ENCODE data around the gene FSTL4. TPM values are rescaled to one million over a fixed set of nuclear protein-coding genes. Genes with fewer than 3 reads are reported as not detected.

The FSTL4 gene
- polyA plus RNA-seq, 2 donors = 0.67 to 2.1 TPM

DNA sequence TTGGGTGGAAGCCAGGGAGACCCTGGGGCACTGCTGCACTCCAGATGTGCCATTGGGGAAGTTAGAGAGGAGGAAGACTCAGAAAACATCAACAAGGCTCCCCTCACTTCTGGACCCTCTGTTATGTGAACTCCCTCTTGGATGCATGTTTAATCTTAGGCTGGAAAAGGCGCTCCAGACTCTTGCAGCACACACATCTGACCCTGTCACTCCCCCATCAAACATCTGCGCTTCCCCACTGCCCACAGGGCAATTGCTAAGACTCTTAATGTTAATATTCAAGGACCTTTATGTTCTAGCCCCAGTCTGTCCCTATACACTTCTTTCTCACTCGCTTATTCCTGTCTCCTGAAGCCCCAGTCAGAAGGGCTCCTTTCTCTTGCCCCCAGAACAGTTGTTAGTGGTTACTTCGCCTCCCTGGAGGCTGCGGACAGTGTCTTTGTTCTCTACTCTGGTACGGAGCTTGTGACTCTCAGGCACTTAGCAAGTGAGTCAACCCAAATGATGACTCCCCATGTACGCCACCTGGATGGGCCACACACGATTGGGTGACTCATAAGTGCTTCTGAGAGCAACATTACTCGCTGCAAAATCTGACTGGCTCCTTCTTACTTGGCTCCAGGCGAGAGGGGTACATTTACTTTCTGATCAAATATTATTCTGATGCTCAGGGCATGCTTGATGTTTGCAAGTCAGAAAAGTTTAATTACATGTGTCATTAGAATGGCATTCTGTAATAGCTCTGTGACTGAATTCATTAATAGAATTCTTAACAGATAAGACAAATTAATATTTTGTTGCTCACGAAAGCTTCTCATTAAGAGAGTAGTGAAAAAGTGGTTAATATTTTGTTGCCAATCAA is 366.9 kb downstream of the FSTL4 start:
- H3K4me1 ChIP-seq (ENCODE audit: control insufficient read depth in 2 of 2, insufficient read depth in 2 of 2, low read length in 1 of 2) = peaks cover 0 to under 1% of the 10 kb centered on the region in 2 donors
- no peaks in the 10 kb centered on the region for H3K27me3 ChIP-seq (ENCODE audit: control insufficient read depth in 1 of 2, insufficient read depth in 2 of 2, low read length in 2 of 2)
- H3K36me3 ChIP-seq (ENCODE audit: control insufficient read depth in 2 of 2, insufficient read depth in 2 of 2, low read length in 1 of 2) = no peaks in the 10 kb centered on the region
- no peak overlapping the region for H3K4me3 ChIP-seq (ENCODE audit: low read depth in 1 of 2, low read length in 2 of 2)
- no peaks in the 10 kb centered on the region for H3K9me3 ChIP-seq (ENCODE audit: control insufficient read depth in 2 of 2, insufficient read depth in 1 of 2, low read depth in 1 of 2, low read length in 1 of 2)
- WGBS, 2 donors = 51 to 69% methylated on average over 11 of the region's 11 CpGs
- H3K27ac ChIP-seq (ENCODE audit: low read depth in 2 of 2, low read length in 1 of 2) = no peak overlapping the region

- Histone ChIP-seq H3K27ac (ENCODE audit: low read depth in 2 of 2, low read length in 1 of 2) (no peak overlapping the region), H3K4me1 (ENCODE audit: control insufficient read depth in 2 of 2, insufficient read depth in 2 of 2, low read length in 1 of 2) (no peaks in the 10 kb centered on the region), H3K27me3 (ENCODE audit: control insufficient read depth in 1 of 2, insufficient read depth in 2 of 2, low read length in 2 of 2) (no peaks in the 10 kb centered on the region), H3K36me3 (ENCODE audit: control insufficient read depth in 2 of 2, insufficient read depth in 2 of 2, low read length in 1 of 2) (no peaks in the 10 kb centered on the region), H3K4me3 (ENCODE audit: low read depth in 1 of 2, low read length in 2 of 2) (no peak overlapping the region), H3K9me3 (ENCODE audit: control insufficient read depth in 2 of 2, insufficient read depth in 1 of 2, low read depth in 1 of 2, low read length in 1 of 2) (no peaks in the 10 kb centered on the region)
- WGBS, 2 donors = 56 to 64% methylated on average over 7 of the region's 7 CpGs
These were observed 368.1 kb downstream of the FSTL4 start for GRCh38 chr5:133244242-133244641.

GRCh38 chr5:133243196-133243595 is 369.1 kb downstream of the FSTL4 start:
- H3K4me3 ChIP-seq (ENCODE audit: low read depth in 1 of 2, low read length in 2 of 2) = no peak overlapping the region
- H3K36me3 ChIP-seq (ENCODE audit: control insufficient read depth in 2 of 2, insufficient read depth in 2 of 2, low read length in 1 of 2) = no peaks in the 10 kb centered on the region
- no peak overlapping the region for H3K27ac ChIP-seq (ENCODE audit: low read depth in 2 of 2, low read length in 1 of 2)
- no peaks in the 10 kb centered on the region for H3K27me3 ChIP-seq (ENCODE audit: control insufficient read depth in 1 of 2, insufficient read depth in 2 of 2, low read length in 2 of 2)
- H3K4me1 ChIP-seq (ENCODE audit: control insufficient read depth in 2 of 2, insufficient read depth in 2 of 2, low read length in 1 of 2) = peaks cover 0 to 2% of the 10 kb centered on the region in 2 donors
- WGBS, 2 donors = 88 to 89% methylated on average over 3 of the region's 3 CpGs
- no peaks in the 10 kb centered on the region for H3K9me3 ChIP-seq (ENCODE audit: control insufficient read depth in 2 of 2, insufficient read depth in 1 of 2, low read depth in 1 of 2, low read length in 1 of 2)

- Histone ChIP-seq H3K4me1 (ENCODE audit: control insufficient read depth in 2 of 2, insufficient read depth in 2 of 2, low read length in 1 of 2) (peaks cover 0 to 2% of the 10 kb centered on the region in 2 donors), H3K27me3 (ENCODE audit: control insufficient read depth in 1 of 2, insufficient read depth in 2 of 2, low read length in 2 of 2) (no peaks in the 10 kb centered on the region), H3K27ac (ENCODE audit: low read depth in 2 of 2, low read length in 1 of 2) (no peak overlapping the region), H3K36me3 (ENCODE audit: control insufficient read depth in 2 of 2, insufficient read depth in 2 of 2, low read length in 1 of 2) (no peaks in the 10 kb centered on the region), H3K9me3 (ENCODE audit: control insufficient read depth in 2 of 2, insufficient read depth in 1 of 2, low read depth in 1 of 2, low read length in 1 of 2) (no peaks in the 10 kb centered on the region), H3K4me3 (ENCODE audit: low read depth in 1 of 2, low read length in 2 of 2) (no peak overlapping the region)
- whole genome bisulfite sequencing, 2 donors = 87 to 92% methylated on average over 4 of the region's 4 CpGs
These were observed 370.0 kb downstream of the FSTL4 start for GRCh38 chr5:133242221-133242835.

DNA sequence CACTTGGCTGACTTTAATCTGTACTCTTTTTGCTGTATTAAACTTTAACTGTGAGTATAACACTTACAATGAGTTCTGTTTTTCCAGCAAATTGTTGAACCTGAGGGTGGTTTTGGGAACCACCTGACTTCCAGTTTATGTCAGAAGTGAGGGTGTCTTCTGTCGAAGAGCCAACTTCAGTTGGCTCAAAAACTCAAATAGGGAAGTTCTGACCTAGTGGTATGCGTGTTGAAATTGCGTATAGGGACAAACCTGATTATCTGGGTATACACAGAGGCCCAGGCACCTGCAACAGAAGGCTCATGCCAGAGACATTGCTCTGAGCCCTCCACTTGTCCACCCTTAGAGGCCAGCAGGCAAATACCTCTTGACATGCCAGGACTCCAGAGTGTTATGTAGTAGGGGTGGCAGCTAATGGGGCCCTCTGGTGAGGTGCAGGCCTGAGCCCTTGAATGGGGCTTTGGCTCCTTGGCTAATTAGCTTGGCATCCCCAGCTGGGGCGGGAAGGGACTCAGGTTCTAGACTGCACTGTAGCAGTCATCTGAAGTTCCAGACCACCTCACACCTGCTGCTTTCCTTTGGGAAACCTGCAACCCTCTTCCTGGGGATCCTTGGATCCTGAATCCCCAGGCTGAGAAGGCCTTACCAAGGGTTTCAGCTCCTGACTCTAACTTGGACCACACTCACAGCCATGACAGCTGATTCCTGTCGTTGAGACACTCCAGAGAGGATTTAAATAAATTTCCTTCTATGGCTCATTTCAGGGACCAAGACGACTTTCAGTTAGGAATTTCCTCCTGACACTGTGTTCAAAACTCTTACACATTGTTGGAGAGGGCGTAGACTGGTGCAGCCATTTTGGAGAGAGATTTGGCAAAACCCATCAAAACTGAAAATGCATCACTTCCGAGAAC is 370.9 kb downstream of the FSTL4 start:
- 81% methylated on average over 8 of the region's 8 CpGs for WGBS, 2 donors
- Histone ChIP-seq H3K9me3 (ENCODE audit: control insufficient read depth in 2 of 2, insufficient read depth in 1 of 2, low read depth in 1 of 2, low read length in 1 of 2) (no peaks in the 10 kb centered on the region), H3K4me3 (ENCODE audit: low read depth in 1 of 2, low read length in 2 of 2) (no peak overlapping the region), H3K36me3 (ENCODE audit: control insufficient read depth in 2 of 2, insufficient read depth in 2 of 2, low read length in 1 of 2) (no peaks in the 10 kb centered on the region), H3K27ac (ENCODE audit: low read depth in 2 of 2, low read length in 1 of 2) (no peak overlapping the region), H3K27me3 (ENCODE audit: control insufficient read depth in 1 of 2, insufficient read depth in 2 of 2, low read length in 2 of 2) (no peaks in the 10 kb centered on the region), H3K4me1 (ENCODE audit: control insufficient read depth in 2 of 2, insufficient read depth in 2 of 2, low read length in 1 of 2) (peaks cover 0 to 2% of the 10 kb centered on the region in 2 donors)

GRCh38 chr5:133240425-133241091 is 371.8 kb downstream of the FSTL4 start:
- WGBS, 2 donors = 65 to 68% methylated on average over 9 of the region's 9 CpGs
- Histone ChIP-seq H3K27me3 (ENCODE audit: control insufficient read depth in 1 of 2, insufficient read depth in 2 of 2, low read length in 2 of 2) (no peaks in the 10 kb centered on the region), H3K36me3 (ENCODE audit: control insufficient read depth in 2 of 2, insufficient read depth in 2 of 2, low read length in 1 of 2) (no peaks in the 10 kb centered on the region), H3K4me3 (ENCODE audit: low read depth in 1 of 2, low read length in 2 of 2) (no peak overlapping the region), H3K9me3 (ENCODE audit: control insufficient read depth in 2 of 2, insufficient read depth in 1 of 2, low read depth in 1 of 2, low read length in 1 of 2) (no peaks in the 10 kb centered on the region), H3K27ac (ENCODE audit: low read depth in 2 of 2, low read length in 1 of 2) (no peak overlapping the region), H3K4me1 (ENCODE audit: control insufficient read depth in 2 of 2, insufficient read depth in 2 of 2, low read length in 1 of 2) (peaks cover 0 to 2% of the 10 kb centered on the region in 2 donors)

- Histone ChIP-seq H3K36me3 (ENCODE audit: control insufficient read depth in 2 of 2, insufficient read depth in 2 of 2, low read length in 1 of 2) (no peaks in the 10 kb centered on the region), H3K27ac (ENCODE audit: low read depth in 2 of 2, low read length in 1 of 2) (no peak overlapping the region)
- WGBS, 2 donors = 91 to 92% methylated on average over 35 of the region's 35 CpGs
These were observed 373.7 kb downstream of the FSTL4 start for GRCh38 chr5:133238426-133239205.

GRCh38 chr5:133236976-133237375 is 375.4 kb downstream of the FSTL4 start:
- Histone ChIP-seq H3K27ac (ENCODE audit: low read depth in 2 of 2, low read length in 1 of 2) (no peak overlapping the region), H3K4me1 (ENCODE audit: control insufficient read depth in 2 of 2, insufficient read depth in 2 of 2, low read length in 1 of 2) (peaks cover 0 to 2% of the 10 kb centered on the region in 2 donors), H3K4me3 (ENCODE audit: low read depth in 1 of 2, low read length in 2 of 2) (no peak overlapping the region), H3K36me3 (ENCODE audit: control insufficient read depth in 2 of 2, insufficient read depth in 2 of 2, low read length in 1 of 2) (no peaks in the 10 kb centered on the region), H3K27me3 (ENCODE audit: control insufficient read depth in 1 of 2, insufficient read depth in 2 of 2, low read length in 2 of 2) (no peaks in the 10 kb centered on the region), H3K9me3 (ENCODE audit: control insufficient read depth in 2 of 2, insufficient read depth in 1 of 2, low read depth in 1 of 2, low read length in 1 of 2) (no peaks in the 10 kb centered on the region)
- 79 to 81% methylated on average over 12 of the region's 12 CpGs for WGBS, 2 donors

More at GRCh38 chr5:133238426-133239205, 373.7 kb downstream of the FSTL4 start:
- no peak overlapping the region for H3K4me3 ChIP-seq (ENCODE audit: low read depth in 1 of 2, low read length in 2 of 2)
- H3K9me3 ChIP-seq (ENCODE audit: control insufficient read depth in 2 of 2, insufficient read depth in 1 of 2, low read depth in 1 of 2, low read length in 1 of 2) = no peaks in the 10 kb centered on the region
- H3K27me3 ChIP-seq (ENCODE audit: control insufficient read depth in 1 of 2, insufficient read depth in 2 of 2, low read length in 2 of 2) = no peaks in the 10 kb centered on the region
- H3K4me1 ChIP-seq (ENCODE audit: control insufficient read depth in 2 of 2, insufficient read depth in 2 of 2, low read length in 1 of 2) = peaks cover 0 to 2% of the 10 kb centered on the region in 2 donors
